HG02840 (cell line): ENCODE data around the gene HERC2.
"Not testable (repeated sequence)": the region's sequence is repeated elsewhere in the genome, so short reads cannot be mapped to it uniquely, and the experiment has no call there.

Source experiments
- ATAC-seq: cut with Tn5 transposase; IDR thresholded peaks from one replicate; pipeline ENCODE4 v1.9.1; 2021; ENCODE audit warnings: mild to moderate bottlenecking, moderate library complexity, moderate number of reproducible peaks; ENCODE audit not compliant: unreplicated experiment, low FRiP score

The HERC2 gene

GRCh38 chr15:28274635-28275034, 47.3 kb downstream of the HERC2 start:
- ATAC-seq = no peak

- no peak for ATAC-seq
These were observed 47.9 kb downstream of the HERC2 start for GRCh38 chr15:28273873-28274610.

- no peak for ATAC-seq
These were observed 48.5 kb downstream of the HERC2 start for GRCh38 chr15:28273468-28273867.

GRCh38 chr15:28272587-28272986, 49.4 kb downstream of the HERC2 start:
- ATAC-seq = no peak

- ATAC-seq = no peak
These were observed 50.2 kb downstream of the HERC2 start for GRCh38 chr15:28271697-28272260.

- ATAC-seq = no peak
These were observed 52.9 kb downstream of the HERC2 start for GRCh38 chr15:28269097-28269496.

- no peak for ATAC-seq
These were observed 54.3 kb downstream of the HERC2 start for GRCh38 chr15:28267727-28268126.

GRCh38 chr15:28265334-28266019, 56.5 kb downstream of the HERC2 start:
- ATAC-seq = no peak

- ATAC-seq = no peak
These were observed 57.8 kb downstream of the HERC2 start for GRCh38 chr15:28264166-28264565.

- ATAC-seq = no peak
These were observed 59.5 kb downstream of the HERC2 start for GRCh38 chr15:28262438-28262837.

DNA sequence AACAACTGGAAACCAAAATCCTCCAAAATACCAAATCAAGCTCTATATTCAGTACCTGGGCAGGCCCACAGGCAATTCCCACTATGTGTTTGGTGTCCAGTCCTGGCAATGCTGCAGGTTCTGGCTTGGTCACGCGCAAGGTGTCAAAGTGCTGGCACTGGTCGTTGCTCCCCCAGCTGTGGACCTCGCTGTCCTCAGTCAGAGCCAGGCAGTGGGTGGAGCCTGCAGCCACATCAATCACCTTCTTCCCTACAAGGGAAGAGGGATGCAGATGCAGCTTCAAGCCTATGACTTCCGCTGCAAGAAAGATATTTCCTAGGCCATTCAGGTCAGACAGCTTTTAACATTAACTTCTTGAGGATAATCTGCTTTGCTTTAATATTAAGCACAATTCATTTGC, 61.3 kb downstream of the HERC2 start:
- ATAC-seq = no peak

DNA sequence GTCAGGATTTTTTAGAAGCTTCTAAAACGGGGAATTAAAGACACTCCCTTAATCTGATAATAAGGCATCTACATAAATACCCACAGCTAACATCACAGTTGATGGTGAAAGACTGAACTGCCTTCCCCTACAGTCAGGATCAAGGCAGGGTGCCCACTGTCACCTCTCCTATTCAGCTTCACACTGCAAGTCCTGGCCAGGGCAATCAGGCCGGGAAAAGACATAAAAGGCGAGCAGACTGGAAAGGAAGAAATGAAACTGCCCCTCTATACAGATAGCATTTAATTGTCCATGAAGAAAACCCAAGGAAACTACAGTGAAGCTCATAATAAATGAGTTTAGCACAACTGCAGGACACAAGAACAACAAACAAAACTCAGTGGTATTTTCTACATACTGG, 61.7 kb downstream of the HERC2 start:
- no peak for ATAC-seq

DNA sequence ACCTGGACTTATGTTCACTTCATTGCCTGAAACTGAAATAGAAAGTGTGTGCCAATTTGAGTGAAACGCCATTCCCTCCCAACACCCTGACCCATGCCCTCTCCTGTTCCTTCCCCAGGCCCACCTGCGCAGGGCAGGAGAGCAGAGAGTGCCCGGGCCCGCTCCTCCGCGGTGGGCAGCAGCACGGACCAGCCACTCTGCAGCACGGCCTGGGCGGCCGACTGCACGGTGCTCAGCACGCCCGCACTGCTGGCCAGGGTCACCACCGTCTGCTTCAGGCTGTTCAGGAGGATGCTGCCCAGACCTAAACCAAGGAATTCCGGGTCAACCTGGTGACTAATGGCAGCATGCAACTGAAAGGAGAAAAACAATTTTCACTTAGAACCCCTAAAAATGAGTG, 66.0 kb downstream of the HERC2 start:
- no peak for ATAC-seq

GRCh38 chr15:28252831-28253230, 69.1 kb downstream of the HERC2 start:
- ATAC-seq = no peak

DNA sequence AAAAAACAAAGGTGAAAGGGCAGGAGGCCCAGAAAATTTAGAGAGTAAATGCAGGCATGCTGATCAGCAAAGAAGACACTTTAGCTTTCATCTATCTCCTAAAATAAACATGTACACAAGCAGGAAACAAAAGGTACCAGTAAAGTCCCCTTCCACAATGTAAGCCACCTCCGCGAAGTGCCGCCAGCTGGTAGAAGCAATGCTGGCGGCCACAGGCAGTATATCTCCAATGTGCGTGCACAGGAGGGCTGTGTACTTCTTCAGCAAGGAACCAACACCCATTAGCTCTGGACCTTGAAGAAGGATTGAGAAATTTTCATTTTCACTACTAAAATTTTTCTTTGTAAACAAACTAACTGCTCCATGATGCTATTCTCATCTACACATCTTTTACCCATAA, 75.4 kb downstream of the HERC2 start:
- no peak for ATAC-seq

- ATAC-seq = no peak
These were observed 78.1 kb downstream of the HERC2 start for GRCh38 chr15:28243901-28244300.

DNA sequence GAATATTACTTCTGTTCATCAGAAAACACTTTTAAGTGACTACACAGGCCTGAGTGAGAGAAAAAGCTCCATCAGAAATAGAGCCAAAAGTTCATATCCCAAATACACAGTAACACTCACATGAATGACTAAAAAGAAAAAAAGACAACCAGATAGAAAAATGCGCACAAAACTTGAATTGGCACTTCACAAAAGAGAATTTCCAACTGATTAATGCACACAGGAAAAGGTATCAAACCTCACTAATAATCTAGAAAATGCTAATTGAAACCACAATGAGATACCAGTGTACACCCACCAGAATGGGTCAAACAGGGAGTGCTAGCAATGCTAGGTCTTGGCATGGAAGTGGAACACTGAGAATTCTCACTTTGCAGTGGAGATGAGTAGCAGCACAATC, 78.6 kb downstream of the HERC2 start:
- no peak for ATAC-seq

GRCh38 chr15:28238296-28238695, 83.7 kb downstream of the HERC2 start:
- not testable (repeated sequence) for ATAC-seq

GRCh38 chr15:28231743-28232142, 90.2 kb downstream of the HERC2 start:
- ATAC-seq = not testable (repeated sequence)

GRCh38 chr15:28231336-28231735, 90.6 kb downstream of the HERC2 start:
- not testable (repeated sequence) for ATAC-seq

- ATAC-seq = not testable (repeated sequence)
These were observed 92.9 kb downstream of the HERC2 start for GRCh38 chr15:28228990-28229640.
